ENCODE results near the gene BDP1.
"Not testable (repeated sequence)": the region's sequence is repeated elsewhere in the genome, so short reads cannot be mapped to it uniquely, and the experiment has no call there.

Gene BDP1

GRCh38 chr5:71455427-71456361 lies at the start of gene BDP1:
TSS of gene BDP1 (plus strand) at chr5:71455651. CDS start at chr5:71455878, 227 bp downstream.
- DNase-seq (ENCODE audit: low read depth in 2 of 2): peak; percentile 96 to 98

- not testable (repeated sequence) for DNase-seq (ENCODE audit: low read depth in 2 of 2)
These were observed 45.4 kb upstream of the BDP1 start for GRCh38 chr5:71410088-71410487.

- DNase-seq (ENCODE audit: low read depth in 2 of 2): not testable (repeated sequence)
These were observed 39.8 kb upstream of the BDP1 start for GRCh38 chr5:71415626-71416025.

GRCh38 chr5:71418026-71418425 lies 37.4 kb upstream of the BDP1 start:
- DNase-seq (ENCODE audit: low read depth in 2 of 2): not testable (repeated sequence)

- DNase-seq (ENCODE audit: low read depth in 2 of 2): not testable (repeated sequence)
These were observed 34.2 kb upstream of the BDP1 start for GRCh38 chr5:71421278-71421677.

- not testable (repeated sequence) for DNase-seq (ENCODE audit: low read depth in 2 of 2)
These were observed 31.6 kb upstream of the BDP1 start for GRCh38 chr5:71423896-71424295.

- DNase-seq (ENCODE audit: low read depth in 2 of 2): not testable (repeated sequence)
These were observed 28.6 kb upstream of the BDP1 start for GRCh38 chr5:71426686-71427474.

GRCh38 chr5:71432410-71432809 lies 23.0 kb upstream of the BDP1 start:
- not testable (repeated sequence) for DNase-seq (ENCODE audit: low read depth in 2 of 2)

GRCh38 chr5:71434825-71435224 lies 20.6 kb upstream of the BDP1 start:
- DNase-seq (ENCODE audit: low read depth in 2 of 2): not testable (repeated sequence)

GRCh38 chr5:71441564-71441963 lies 13.9 kb upstream of the BDP1 start:
- not testable (repeated sequence) for DNase-seq (ENCODE audit: low read depth in 2 of 2)

GRCh38 chr5:71443891-71444290 lies 11.6 kb upstream of the BDP1 start:
- not testable (repeated sequence) for DNase-seq (ENCODE audit: low read depth in 2 of 2)

GRCh38 chr5:71445015-71445414 lies 10.4 kb upstream of the BDP1 start:
- not testable (repeated sequence) for DNase-seq (ENCODE audit: low read depth in 2 of 2)

- DNase-seq (ENCODE audit: low read depth in 2 of 2): not testable (repeated sequence)
These were observed 9.8 kb upstream of the BDP1 start for GRCh38 chr5:71445523-71446152.

- not testable (repeated sequence) for DNase-seq (ENCODE audit: low read depth in 2 of 2)
These were observed 8.8 kb upstream of the BDP1 start for GRCh38 chr5:71446540-71447216.

GRCh38 chr5:71447218-71447808 lies 8.1 kb upstream of the BDP1 start:
- peak in 1 of 2 donors; percentile 11 for DNase-seq (ENCODE audit: low read depth in 2 of 2)

GRCh38 chr5:71452876-71453275 lies 2.6 kb upstream of the BDP1 start:
- DNase-seq (ENCODE audit: low read depth in 2 of 2): no peak

GRCh38 chr5:71454913-71455312 lies 538 bp upstream of the BDP1 start:
- no peak for DNase-seq (ENCODE audit: low read depth in 2 of 2)

GRCh38 chr5:71456362-71456743 lies 902 bp downstream of the BDP1 start:
- DNase-seq (ENCODE audit: low read depth in 2 of 2): no peak

- no peak for DNase-seq (ENCODE audit: low read depth in 2 of 2)
These were observed 1.7 kb downstream of the BDP1 start for GRCh38 chr5:71457106-71457505.

- DNase-seq (ENCODE audit: low read depth in 2 of 2): no peak
These were observed 5.2 kb downstream of the BDP1 start for GRCh38 chr5:71460693-71461092.

GRCh38 chr5:71461360-71461759 lies 5.9 kb downstream of the BDP1 start:
- no peak for DNase-seq (ENCODE audit: low read depth in 2 of 2)
